NCI-H2029 treated with DMSO at 0.1 percent for 48 hours (cell line): ENCODE measurements around the gene PRELID2.

Experiments used
- DNase-seq: peaks from one replicate; lab custom pipeline; 2025; lab: John Stamatoyannopoulos, UW

PRELID2 gene

GRCh38 chr5:145796318-145796717, 38.8 kb downstream of the PRELID2 start:
- DNase-seq: no peak

- no peak for DNase-seq
Measured at GRCh38 chr5:145793574-145793973, 41.6 kb downstream of the PRELID2 start.

- DNase-seq: no peak
Measured at GRCh38 chr5:145792840-145793239, 42.3 kb downstream of the PRELID2 start.

- no peak for DNase-seq
Measured at GRCh38 chr5:145791866-145792265, 43.3 kb downstream of the PRELID2 start.

GRCh38 chr5:145787996-145788395, 47.1 kb downstream of the PRELID2 start:
- no peak for DNase-seq

- DNase-seq: no peak
Measured at GRCh38 chr5:145787507-145787906, 47.6 kb downstream of the PRELID2 start.

GRCh38 chr5:145787001-145787400, 48.1 kb downstream of the PRELID2 start:
- no peak for DNase-seq

- DNase-seq: no peak
Measured at GRCh38 chr5:145780982-145781381, 54.2 kb downstream of the PRELID2 start.

GRCh38 chr5:145778144-145778900, 56.8 kb downstream of the PRELID2 start:
- DNase-seq: no peak

GRCh38 chr5:145777445-145778063, 57.6 kb downstream of the PRELID2 start:
- DNase-seq: no peak

GRCh38 chr5:145776886-145777285, 58.3 kb downstream of the PRELID2 start:
- no peak for DNase-seq

- no peak for DNase-seq
Measured at GRCh38 chr5:145775893-145776444, 59.2 kb downstream of the PRELID2 start.

- peak; percentile 21 for DNase-seq
Measured at GRCh38 chr5:145775411-145775810, 59.7 kb downstream of the PRELID2 start.

GRCh38 chr5:145774442-145774841, 60.7 kb downstream of the PRELID2 start:
- no peak for DNase-seq

- no peak for DNase-seq
Measured at GRCh38 chr5:145772466-145772865, 62.7 kb downstream of the PRELID2 start.

- no peak for DNase-seq
Measured at GRCh38 chr5:145768863-145769262, 66.3 kb downstream of the PRELID2 start.

GRCh38 chr5:145764325-145764724, 70.8 kb downstream of the PRELID2 start:
- DNase-seq: no peak

GRCh38 chr5:145762833-145763232, 72.3 kb downstream of the PRELID2 start:
- DNase-seq: no peak

GRCh38 chr5:145761254-145761653, 73.9 kb downstream of the PRELID2 start:
- DNase-seq: no peak

GRCh38 chr5:145760660-145761059, 74.5 kb downstream of the PRELID2 start:
- no peak for DNase-seq

GRCh38 chr5:145752947-145753346, 82.2 kb downstream of the PRELID2 start:
- no peak for DNase-seq

GRCh38 chr5:145752534-145752933, 82.6 kb downstream of the PRELID2 start:
- DNase-seq: no peak

- DNase-seq: no peak
Measured at GRCh38 chr5:145750199-145750598, 84.9 kb downstream of the PRELID2 start.
